ENCODE data around the gene SIGLEC8.

SIGLEC8 gene

DNA sequence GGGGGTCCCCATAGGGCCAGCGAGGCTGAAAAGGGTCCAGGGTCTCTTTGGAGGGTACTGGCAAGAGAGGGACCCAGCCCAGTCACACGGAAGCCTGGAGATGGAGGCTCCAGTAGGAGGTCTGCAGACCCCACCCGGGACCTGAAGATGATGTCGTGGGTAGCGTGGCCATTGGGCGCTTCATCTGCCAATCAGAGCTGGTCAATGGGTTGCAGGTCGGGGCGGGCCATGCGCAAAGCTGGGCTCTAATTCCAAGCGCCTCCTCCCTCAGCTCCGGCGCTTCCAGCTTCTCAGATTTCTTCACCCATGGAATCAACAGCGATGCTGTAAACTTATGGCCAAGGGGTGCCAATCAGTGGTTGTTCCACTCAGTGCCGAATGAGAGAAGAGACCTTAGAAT, 32.4 kb upstream of the SIGLEC8 start:
- Histone ChIP-seq H3K9me3 (ENCODE audit: control insufficient read depth, low read length) (no peaks in the 10 kb centered on the region), H3K4me1 (ENCODE audit: control insufficient read depth, insufficient read depth, low read length, poor library complexity, severe bottlenecking) (no peaks in the 10 kb centered on the region), H3K27ac (ENCODE audit: low read depth, low read length, severe bottlenecking) (no peak overlapping the region), H3K36me3 (ENCODE audit: control insufficient read depth, insufficient read depth, low read length) (no peaks in the 10 kb centered on the region), H3K4me3 (ENCODE audit: extremely low read depth, insufficient read depth, low read length, poor library complexity, severe bottlenecking) (no peak overlapping the region)
- WGBS, 2 experiments (ENCODE audit: insufficient coverage in 2 of 2): 73 to 74% methylated on average over 12 to 14 of the region's 14 CpGs

DNA sequence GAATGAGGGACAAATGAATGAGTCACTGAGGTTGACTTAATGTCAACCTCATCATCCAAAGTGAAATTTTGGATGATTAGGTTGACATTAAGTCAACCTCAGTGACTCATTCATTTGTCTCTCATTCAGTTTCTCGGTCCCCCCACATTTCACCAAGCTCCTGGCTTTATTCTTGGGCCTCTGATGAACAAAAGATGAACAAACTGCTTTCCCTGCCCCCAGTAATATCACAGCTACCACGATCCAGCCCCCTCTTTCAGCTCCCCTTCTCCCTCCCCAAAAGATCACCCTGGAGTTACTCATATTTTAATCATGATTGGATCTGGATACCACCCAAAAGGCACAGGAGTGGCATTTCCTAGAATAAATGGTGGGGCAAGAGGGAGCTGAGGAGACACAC, 30.9 kb upstream of the SIGLEC8 start:
- Histone ChIP-seq H3K4me3 (ENCODE audit: extremely low read depth, insufficient read depth, low read length, poor library complexity, severe bottlenecking) (no peak overlapping the region), H3K36me3 (ENCODE audit: control insufficient read depth, insufficient read depth, low read length) (no peaks in the 10 kb centered on the region), H3K4me1 (ENCODE audit: control insufficient read depth, insufficient read depth, low read length, poor library complexity, severe bottlenecking) (no peaks in the 10 kb centered on the region), H3K27ac (ENCODE audit: low read depth, low read length, severe bottlenecking) (no peak overlapping the region), H3K9me3 (ENCODE audit: control insufficient read depth, low read length) (no peaks in the 10 kb centered on the region)
- 20 to 60% methylated on average over 1 of the region's 2 CpGs for WGBS, 2 experiments (ENCODE audit: insufficient coverage in 2 of 2)

DNA sequence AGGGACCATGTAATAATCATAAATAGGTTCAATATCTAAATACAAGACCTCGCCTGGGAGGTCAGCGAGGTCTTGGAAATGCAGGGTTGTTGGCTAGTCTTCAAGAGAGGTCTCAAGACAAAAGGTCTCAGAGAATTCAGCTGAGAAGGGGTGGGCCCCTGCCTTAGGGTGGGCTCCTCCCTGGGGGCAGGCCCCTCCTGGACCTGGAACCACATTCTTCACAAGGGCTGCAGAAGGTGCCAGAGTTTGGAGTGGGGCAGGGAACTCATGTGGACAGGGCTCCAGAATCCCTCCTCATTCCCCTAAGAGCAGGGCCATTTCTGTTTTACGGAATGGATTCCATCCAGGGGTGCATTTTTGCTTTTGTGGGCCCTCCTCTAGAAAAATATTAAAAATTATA, 30.2 kb upstream of the SIGLEC8 start:
- WGBS, 2 experiments (ENCODE audit: insufficient coverage in 2 of 2): 60% methylated on average over 2 of the region's 3 CpGs; no CpG with 5 or more reads in 1 of the 2 experiments
- H3K4me1 ChIP-seq (ENCODE audit: control insufficient read depth, insufficient read depth, low read length, poor library complexity, severe bottlenecking): no peaks in the 10 kb centered on the region

DNA sequence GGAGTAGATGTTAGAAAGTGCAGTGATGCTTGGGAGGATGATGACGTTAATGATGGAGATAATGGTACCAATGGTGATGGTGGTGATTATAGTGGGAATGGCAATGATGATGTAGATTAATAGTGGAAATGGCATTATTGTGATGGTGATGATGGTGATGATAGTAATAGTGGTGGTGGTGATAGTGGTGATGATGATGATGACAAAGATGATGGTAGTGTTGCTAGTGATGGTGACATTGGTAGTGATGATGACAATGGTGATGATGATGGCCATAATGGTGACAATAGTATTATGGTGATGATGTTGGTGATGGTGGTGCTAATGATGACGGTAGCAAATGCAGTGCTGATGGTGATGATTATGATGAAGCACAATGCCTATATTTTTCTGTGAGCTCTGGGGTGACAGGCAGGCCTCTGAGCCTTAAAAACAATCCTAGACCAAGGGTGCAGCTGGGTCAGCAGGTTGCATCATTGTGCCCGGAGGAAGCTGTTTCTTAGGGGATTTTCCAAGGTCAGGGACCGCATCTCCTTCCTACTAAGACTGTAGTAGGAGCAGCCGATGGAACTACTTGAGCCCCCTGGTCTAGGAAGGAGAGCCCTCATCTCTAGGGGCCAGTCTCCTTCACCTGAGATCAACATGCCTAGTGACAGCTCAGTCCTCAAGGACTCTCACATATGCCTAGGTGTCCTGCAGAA, 27.9 kb upstream of the SIGLEC8 start:
- no peaks in the 10 kb centered on the region for H3K9me3 ChIP-seq (ENCODE audit: control insufficient read depth, low read length)
- no peak overlapping the region for H3K4me3 ChIP-seq (ENCODE audit: extremely low read depth, insufficient read depth, low read length, poor library complexity, severe bottlenecking)
- no peak overlapping the region for H3K27ac ChIP-seq (ENCODE audit: low read depth, low read length, severe bottlenecking)
- no peaks in the 10 kb centered on the region for H3K36me3 ChIP-seq (ENCODE audit: control insufficient read depth, insufficient read depth, low read length)
- H3K4me1 ChIP-seq (ENCODE audit: control insufficient read depth, insufficient read depth, low read length, poor library complexity, severe bottlenecking): no peaks in the 10 kb centered on the region
- WGBS, 2 experiments (ENCODE audit: insufficient coverage in 2 of 2): 66 to 68% methylated on average over 4 to 5 of the region's 5 CpGs

More for the DNA sequence above, 30.2 kb upstream of the SIGLEC8 start:
- no peak overlapping the region for H3K27ac ChIP-seq (ENCODE audit: low read depth, low read length, severe bottlenecking)
- H3K9me3 ChIP-seq (ENCODE audit: control insufficient read depth, low read length): no peaks in the 10 kb centered on the region
- no peaks in the 10 kb centered on the region for H3K36me3 ChIP-seq (ENCODE audit: control insufficient read depth, insufficient read depth, low read length)
- no peak overlapping the region for H3K4me3 ChIP-seq (ENCODE audit: extremely low read depth, insufficient read depth, low read length, poor library complexity, severe bottlenecking)

DNA sequence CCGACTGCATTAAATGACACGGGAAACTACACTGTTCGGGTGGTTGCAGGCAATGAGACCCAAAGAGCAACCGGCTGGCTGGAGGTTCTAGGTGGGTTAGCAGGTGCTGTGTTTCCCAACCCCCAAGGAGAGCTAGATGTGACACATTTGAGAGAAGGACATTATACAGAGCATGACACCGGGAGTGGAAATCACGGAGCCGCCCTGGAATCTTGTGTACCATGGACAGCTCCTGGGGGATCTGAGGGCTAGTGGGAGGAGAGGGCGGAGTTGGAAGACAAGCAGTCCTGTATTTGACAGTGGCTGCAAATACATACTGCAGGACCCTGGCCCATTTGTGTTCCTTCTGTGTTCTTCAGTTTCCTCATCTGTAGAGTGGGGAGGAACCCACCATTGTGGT, 22.3 kb upstream of the SIGLEC8 start:
- Histone ChIP-seq H3K4me1 (ENCODE audit: control insufficient read depth, insufficient read depth, low read length, poor library complexity, severe bottlenecking) (no peaks in the 10 kb centered on the region), H3K9me3 (ENCODE audit: control insufficient read depth, low read length) (no peaks in the 10 kb centered on the region), H3K27ac (ENCODE audit: low read depth, low read length, severe bottlenecking) (no peak overlapping the region), H3K4me3 (ENCODE audit: extremely low read depth, insufficient read depth, low read length, poor library complexity, severe bottlenecking) (no peak overlapping the region), H3K36me3 (ENCODE audit: control insufficient read depth, insufficient read depth, low read length) (no peaks in the 10 kb centered on the region)
- 47 to 49% methylated on average over 7 of the region's 8 CpGs for WGBS, 2 experiments (ENCODE audit: insufficient coverage in 2 of 2)

DNA sequence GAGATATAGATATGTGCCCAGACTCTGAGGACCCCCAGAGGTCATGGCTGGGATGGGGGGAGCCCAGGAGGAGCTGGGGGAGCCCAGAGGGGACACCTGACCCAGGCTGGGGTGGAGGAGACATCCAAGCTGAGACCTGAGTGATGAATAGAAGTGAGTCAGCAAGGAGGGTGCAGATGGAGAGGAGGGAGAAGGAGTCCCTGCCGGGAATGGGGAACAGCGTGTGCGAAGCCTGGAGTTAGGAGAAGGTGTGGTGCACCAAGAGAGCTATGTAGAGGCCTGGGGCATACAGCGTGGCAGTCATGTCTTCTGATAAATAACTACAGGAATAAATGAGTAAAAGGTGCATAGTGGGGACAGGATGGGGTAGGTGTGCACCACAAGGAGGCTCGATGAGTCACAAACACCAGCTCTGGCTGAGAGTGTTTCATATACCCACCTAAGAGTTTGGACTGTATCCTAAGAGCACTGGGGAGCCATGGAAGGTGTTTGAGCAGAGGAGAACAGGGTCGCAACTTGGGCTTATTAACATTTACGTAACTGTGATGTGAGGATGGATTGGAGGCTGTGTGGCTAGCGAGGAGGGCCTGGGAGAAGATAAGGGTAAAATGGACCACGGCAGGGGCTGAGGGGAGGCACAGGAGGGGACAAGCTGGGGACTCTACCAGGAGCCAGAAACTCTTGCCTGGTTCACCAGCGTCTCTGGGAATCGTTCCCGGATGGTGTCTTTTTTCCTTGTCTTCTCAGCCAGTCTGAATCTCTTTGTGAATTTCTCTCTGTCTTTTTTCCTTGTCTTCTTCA, 21.5 kb upstream of the SIGLEC8 start:
- WGBS, 2 experiments (ENCODE audit: insufficient coverage in 2 of 2): 71 to 75% methylated on average over 12 of the region's 12 CpGs
- Histone ChIP-seq H3K4me1 (ENCODE audit: control insufficient read depth, insufficient read depth, low read length, poor library complexity, severe bottlenecking) (no peaks in the 10 kb centered on the region), H3K4me3 (ENCODE audit: extremely low read depth, insufficient read depth, low read length, poor library complexity, severe bottlenecking) (no peak overlapping the region), H3K27ac (ENCODE audit: low read depth, low read length, severe bottlenecking) (no peak overlapping the region), H3K9me3 (ENCODE audit: control insufficient read depth, low read length) (no peaks in the 10 kb centered on the region), H3K36me3 (ENCODE audit: control insufficient read depth, insufficient read depth, low read length) (no peaks in the 10 kb centered on the region)

DNA sequence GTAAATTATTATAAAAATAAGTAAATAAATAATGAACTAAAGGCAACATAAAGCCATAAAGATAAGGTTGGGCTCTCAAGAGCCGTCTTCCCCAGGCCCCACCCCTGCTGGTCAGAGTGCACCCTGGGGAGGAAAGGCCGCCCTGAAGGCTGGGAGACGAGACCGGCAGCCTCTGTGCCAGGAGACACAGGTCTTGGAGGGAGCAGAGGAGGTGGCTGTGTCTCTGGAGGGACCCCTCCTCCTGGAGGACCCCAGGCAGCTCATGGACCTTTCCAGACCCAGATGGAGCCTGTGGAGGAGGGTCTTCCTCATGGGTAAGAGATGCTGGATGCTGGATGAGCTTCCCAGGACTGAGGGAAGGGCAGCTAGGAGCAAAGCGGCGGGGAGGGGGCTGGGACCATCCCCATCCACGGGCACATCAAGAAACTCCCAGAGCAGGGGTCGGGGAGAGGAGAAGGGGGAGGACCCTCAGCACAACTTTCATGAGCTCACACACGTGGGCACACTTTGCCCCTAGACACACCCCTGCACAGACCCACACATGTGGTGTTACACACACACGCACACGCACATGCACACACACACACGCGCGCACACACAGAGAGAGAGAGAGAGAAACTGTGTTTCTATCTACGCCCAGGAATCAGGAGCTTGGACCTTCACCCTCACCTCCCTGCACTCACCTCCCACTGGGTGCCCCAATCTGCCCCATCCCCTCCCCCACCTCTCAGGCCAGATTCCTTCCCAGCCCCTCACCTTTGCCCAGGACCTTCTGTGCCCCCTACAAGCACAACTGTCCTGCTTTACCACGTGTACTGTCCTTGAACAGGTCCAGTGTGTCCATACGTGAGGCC, 20.4 kb upstream of the SIGLEC8 start, which contains the start of gene CEACAM18:
TSS of gene CEACAM18 (plus strand) at position 159 of the 854 bp plus-strand sequence.
- 40 to 51% methylated on average over 2 to 4 of the region's 17 CpGs for WGBS, 2 experiments (ENCODE audit: insufficient coverage in 2 of 2)
- H3K27ac ChIP-seq (ENCODE audit: low read depth, low read length, severe bottlenecking): no peak within 1 kb of the TSS
- H3K9me3 ChIP-seq (ENCODE audit: control insufficient read depth, low read length): no peaks in the 10 kb centered on the region
- H3K36me3 ChIP-seq (ENCODE audit: control insufficient read depth, insufficient read depth, low read length): no peaks in the 10 kb centered on the region
- H3K4me3 ChIP-seq (ENCODE audit: extremely low read depth, insufficient read depth, low read length, poor library complexity, severe bottlenecking): no peak within 1 kb of the TSS
- no peaks in the 10 kb centered on the region for H3K4me1 ChIP-seq (ENCODE audit: control insufficient read depth, insufficient read depth, low read length, poor library complexity, severe bottlenecking)

DNA sequence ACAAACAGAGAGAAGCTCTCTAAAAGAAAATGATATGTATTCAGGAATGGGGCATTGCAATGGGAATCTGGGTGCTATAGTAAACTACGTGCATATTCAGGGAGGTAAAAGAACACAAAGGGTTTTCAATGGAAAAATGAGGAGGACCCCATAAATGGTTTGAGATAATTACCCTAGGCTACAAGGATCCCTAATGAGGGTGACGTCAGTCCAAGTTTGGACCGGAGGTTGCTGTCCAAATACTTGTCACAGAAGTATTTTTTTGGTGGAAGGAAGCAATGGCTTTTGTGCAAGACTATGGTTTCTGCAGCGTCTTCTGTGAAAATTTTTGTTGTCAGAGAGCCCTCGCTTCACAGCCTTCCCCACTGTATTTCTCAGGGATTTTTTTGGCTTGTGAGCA, 19.1 kb upstream of the SIGLEC8 start:
- Histone ChIP-seq H3K36me3 (ENCODE audit: control insufficient read depth, insufficient read depth, low read length) (no peaks in the 10 kb centered on the region), H3K4me3 (ENCODE audit: extremely low read depth, insufficient read depth, low read length, poor library complexity, severe bottlenecking) (no peak overlapping the region), H3K9me3 (ENCODE audit: control insufficient read depth, low read length) (no peaks in the 10 kb centered on the region), H3K4me1 (ENCODE audit: control insufficient read depth, insufficient read depth, low read length, poor library complexity, severe bottlenecking) (no peaks in the 10 kb centered on the region), H3K27ac (ENCODE audit: low read depth, low read length, severe bottlenecking) (no peak overlapping the region)
- 64 to 69% methylated on average over 5 of the region's 5 CpGs for WGBS, 2 experiments (ENCODE audit: insufficient coverage in 2 of 2)

DNA sequence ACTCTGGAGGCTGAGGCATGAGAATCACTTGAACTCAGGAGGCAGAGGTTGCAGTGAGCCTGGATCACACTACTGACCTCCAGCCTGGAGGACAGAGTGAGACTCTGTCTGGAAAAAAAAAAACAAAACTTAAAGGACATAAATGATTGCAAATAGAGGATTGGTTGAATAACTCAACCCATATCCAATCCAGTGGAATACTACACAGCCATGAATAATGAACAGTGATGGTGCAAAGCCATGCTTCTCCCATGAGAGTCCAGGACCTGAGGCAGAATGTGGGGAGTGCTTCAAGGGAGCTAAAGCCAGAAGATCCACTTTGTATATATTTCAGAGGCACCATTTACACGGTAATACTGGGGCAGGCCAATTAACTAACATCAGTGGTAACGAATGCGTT, 17.9 kb upstream of the SIGLEC8 start:
- WGBS, 2 experiments (ENCODE audit: insufficient coverage in 2 of 2): 90% methylated on average over 3 of the region's 3 CpGs; no CpG with 5 or more reads in 1 of the 2 experiments
- Histone ChIP-seq H3K4me3 (ENCODE audit: extremely low read depth, insufficient read depth, low read length, poor library complexity, severe bottlenecking) (no peak overlapping the region), H3K9me3 (ENCODE audit: control insufficient read depth, low read length) (no peaks in the 10 kb centered on the region), H3K4me1 (ENCODE audit: control insufficient read depth, insufficient read depth, low read length, poor library complexity, severe bottlenecking) (no peaks in the 10 kb centered on the region), H3K27ac (ENCODE audit: low read depth, low read length, severe bottlenecking) (no peak overlapping the region), H3K36me3 (ENCODE audit: control insufficient read depth, insufficient read depth, low read length) (no peaks in the 10 kb centered on the region)

DNA sequence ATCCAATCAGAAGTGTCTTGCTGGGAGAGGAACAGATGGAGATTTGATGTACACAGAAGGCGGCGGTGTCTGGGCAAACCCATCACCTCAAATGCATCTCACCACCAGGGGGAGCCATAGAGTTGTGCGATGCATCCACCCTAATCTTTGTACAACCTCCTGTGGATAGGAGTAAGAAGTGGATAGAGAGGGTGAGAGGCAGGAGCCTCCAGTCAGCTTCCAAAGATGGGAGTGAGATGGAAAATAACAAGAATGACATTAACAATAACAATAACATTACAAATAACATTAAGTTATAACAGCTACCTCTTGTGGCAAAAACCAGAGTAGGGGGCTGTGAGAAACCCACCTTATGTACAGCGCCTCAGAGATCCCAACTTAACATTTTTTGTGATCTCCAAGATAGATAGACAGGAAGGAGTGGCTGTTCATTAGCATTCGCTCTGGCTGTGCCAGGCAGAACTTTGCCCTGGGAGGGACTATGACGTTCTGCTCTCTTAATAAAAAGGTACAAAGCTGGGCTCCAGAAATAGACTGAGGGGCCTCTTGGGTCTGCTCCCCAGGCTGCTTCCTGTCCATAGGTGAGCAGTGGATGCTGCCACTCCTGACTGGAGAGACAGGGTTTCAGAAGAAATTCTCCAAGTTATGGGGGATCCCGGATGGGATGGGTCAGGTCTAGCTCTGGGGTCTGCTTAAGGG, 14.9 kb upstream of the SIGLEC8 start:
- Histone ChIP-seq H3K4me1 (ENCODE audit: control insufficient read depth, insufficient read depth, low read length, poor library complexity, severe bottlenecking) (peaks cover 1% of the 10 kb centered on the region), H3K36me3 (ENCODE audit: control insufficient read depth, insufficient read depth, low read length) (no peaks in the 10 kb centered on the region), H3K9me3 (ENCODE audit: control insufficient read depth, low read length) (no peaks in the 10 kb centered on the region), H3K4me3 (ENCODE audit: extremely low read depth, insufficient read depth, low read length, poor library complexity, severe bottlenecking) (no peak overlapping the region), H3K27ac (ENCODE audit: low read depth, low read length, severe bottlenecking) (no peak overlapping the region)
- 56 to 64% methylated on average over 4 of the region's 7 CpGs for WGBS, 2 experiments (ENCODE audit: insufficient coverage in 2 of 2)

Measured in mesodermal cell (in vitro differentiated cells).